ENCODE results near the gene TCP11L2. TPM values are rescaled to one million over a fixed set of nuclear protein-coding genes. Genes with fewer than 3 reads are reported as not detected.
A peak's percentile ranks its signal among the peaks of the same experiment; 100 is the strongest.
"Not testable (repeated sequence)": the region's sequence is repeated elsewhere in the genome, so short reads cannot be mapped to it uniquely, and the experiment has no call there.

TCP11L2 gene
- total and polyA plus RNA-seq, 4 experiments from 2014 or later: 21.7 to 186 (median 110) TPM

DNA sequence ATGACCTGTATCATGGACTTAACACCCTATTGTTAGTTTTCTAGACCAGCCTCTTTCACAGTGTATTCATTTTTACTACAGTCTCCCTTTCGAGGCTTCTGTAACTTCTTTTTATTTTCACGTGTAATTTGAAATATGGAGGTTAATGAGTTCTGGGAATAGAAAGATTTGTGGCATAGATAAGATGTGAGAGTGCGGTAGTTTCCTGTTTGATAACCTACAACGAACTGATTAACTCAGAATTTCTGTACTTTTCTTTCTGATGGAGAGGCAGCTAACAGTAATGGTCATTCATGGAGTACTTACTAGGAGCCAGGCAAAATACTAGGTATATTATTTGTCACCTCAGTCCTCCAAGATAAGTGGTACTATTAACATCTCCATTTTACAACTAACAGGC is 76.3 kb downstream of the TCP11L2 start:
- Histone ChIP-seq H3K4me1 (ENCODE audit: insufficient read depth, low read length) (peaks cover 12% of the 10 kb centered on the region), H3K4me3 (ENCODE audit: low read length in 2 of 2) (no peak overlapping the region), H3K27ac (ENCODE audit: low read depth, low read length) (no peak overlapping the region), H3K9me3 (ENCODE audit: control insufficient read depth in 1 of 2, low read length in 2 of 2) (no peaks in the 10 kb centered on the region), H3K36me3 (ENCODE audit: insufficient read depth, low read length) (no peaks in the 10 kb centered on the region), H3K27me3 (ENCODE audit: insufficient read depth, low read length) (no peaks in the 10 kb centered on the region)
- no peaks in the 10 kb centered on the region for H3K27me3 Mint-ChIP-seq
- H3K36me3 Mint-ChIP-seq: peaks cover 52 to 58% of the 10 kb centered on the region in 2 donors
- no peak for DNase-seq
- ChIA-PET CTCF (ENCODE audit: partially characterized antibody) (interaction anchor here (1.7 to 2.2 kb wide), 3 partner anchors 10 to 155 kb away, joined by 6 to 9 read pairs (median 6); partner anchors contain the start of gene POLR3B), POLR2A (ENCODE audit: partially characterized antibody) (no interaction called here)
- peak overlapping the region in 5 of 7 donors; percentile 1 to 85 (median 47) for H3K27ac Mint-ChIP-seq
- H3K9me3 Mint-ChIP-seq: peaks cover 0 to 12% (median 0%) of the 10 kb centered on the region in 8 donors
- H3K4me3 Mint-ChIP-seq: peak overlapping the region in 5 of 8 donors; percentile 18 to 72 (median 44)
- peaks cover 11 to 22% (median 14%) of the 10 kb centered on the region in 4 donors for H3K4me1 Mint-ChIP-seq
- intact Hi-C loops (cut with micrococcal nuclease): no loop called here

GRCh38 chr12:106380954-106381353 is 78.4 kb downstream of the TCP11L2 start:
- Histone ChIP-seq H3K4me1 (ENCODE audit: insufficient read depth, low read length) (peaks cover 12% of the 10 kb centered on the region), H3K9me3 (ENCODE audit: control insufficient read depth in 1 of 2, low read length in 2 of 2) (no peaks in the 10 kb centered on the region), H3K27me3 (ENCODE audit: insufficient read depth, low read length) (no peaks in the 10 kb centered on the region), H3K4me3 (ENCODE audit: low read length in 2 of 2) (no peak overlapping the region), H3K27ac (ENCODE audit: low read depth, low read length) (no peak overlapping the region), H3K36me3 (ENCODE audit: insufficient read depth, low read length) (no peaks in the 10 kb centered on the region)
- peaks cover 11 to 22% (median 14%) of the 10 kb centered on the region in 4 donors for H3K4me1 Mint-ChIP-seq
- peaks cover 43 to 44% of the 10 kb centered on the region in 2 donors for H3K36me3 Mint-ChIP-seq
- POLR2A ChIA-PET (ENCODE audit: partially characterized antibody): interaction anchor here (1.5 kb wide), 1 partner anchor 24 kb away, joined by 4 read pairs; the partner anchor contains the start of gene POLR3B
- intact Hi-C loops (cut with micrococcal nuclease): no loop called here
- H3K4me3 Mint-ChIP-seq: no peak overlapping the region
- H3K27me3 Mint-ChIP-seq: no peaks in the 10 kb centered on the region
- CTCF ChIA-PET (ENCODE audit: partially characterized antibody): no interaction called here
- no peak for DNase-seq
- no peak overlapping the region for H3K27ac Mint-ChIP-seq
- peaks cover 0 to 4% (median 0%) of the 10 kb centered on the region in 8 donors for H3K9me3 Mint-ChIP-seq

DNA sequence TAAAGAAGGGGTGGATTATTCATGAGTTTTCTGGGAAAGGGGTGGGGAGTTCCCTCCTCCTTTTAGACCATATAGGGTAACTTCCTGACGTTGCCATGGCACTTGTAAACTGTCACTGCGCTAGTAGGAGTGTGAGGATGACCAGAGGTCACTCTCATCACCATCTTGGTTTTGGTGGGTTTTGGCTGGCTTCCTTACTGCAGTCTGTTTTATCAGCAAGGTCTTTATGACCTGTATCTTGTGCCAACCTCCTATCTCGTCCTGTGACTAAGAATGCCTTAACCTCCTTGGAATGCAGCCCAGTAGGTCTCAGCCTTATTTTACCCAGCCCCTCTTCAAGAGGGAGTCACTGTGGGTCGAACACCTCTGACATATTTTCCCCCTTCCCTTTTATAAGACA is 79.3 kb downstream of the TCP11L2 start:
- peak overlapping the region in 1 of 7 donors; percentile 37 for H3K27ac Mint-ChIP-seq
- POLR2A ChIA-PET (ENCODE audit: partially characterized antibody); intact Hi-C loops (cut with micrococcal nuclease): not testable (repeated sequence)

GRCh38 chr12:106386813-106387535 is 84.4 kb downstream of the TCP11L2 start:
- no peak overlapping the region for H3K27ac Mint-ChIP-seq
- no peaks in the 10 kb centered on the region for H3K27me3 Mint-ChIP-seq
- ChIA-PET CTCF (ENCODE audit: partially characterized antibody) (interaction anchor here (0.6 to 7.0 kb wide), 6 partner anchors 17 to 718 kb away, joined by 3 to 54 read pairs (median 8); no protein-coding TSS in a partner anchor), POLR2A (ENCODE audit: partially characterized antibody) (no interaction called here)
- peaks cover 19 to 35% of the 10 kb centered on the region in 2 donors for H3K36me3 Mint-ChIP-seq
- no peaks in the 10 kb centered on the region for H3K36me3 ChIP-seq (ENCODE audit: insufficient read depth, low read length)
- no peak overlapping the region for H3K27ac ChIP-seq (ENCODE audit: low read depth, low read length)
- no peaks in the 10 kb centered on the region for H3K9me3 ChIP-seq (ENCODE audit: control insufficient read depth in 1 of 2, low read length in 2 of 2)
- H3K4me1 ChIP-seq (ENCODE audit: insufficient read depth, low read length): no peaks in the 10 kb centered on the region
- H3K4me1 Mint-ChIP-seq: peaks cover 0 to 4% (median 0%) of the 10 kb centered on the region in 4 donors
- no peaks in the 10 kb centered on the region for H3K27me3 ChIP-seq (ENCODE audit: insufficient read depth, low read length)
- no peak overlapping the region for H3K4me3 ChIP-seq (ENCODE audit: low read length in 2 of 2)
- no peak for DNase-seq
- no peak overlapping the region for H3K4me3 Mint-ChIP-seq
- H3K9me3 Mint-ChIP-seq: peaks cover 0 to 4% (median 0%) of the 10 kb centered on the region in 8 donors
- intact Hi-C loops (cut with micrococcal nuclease): loop anchor here (1.0 kb wide), 3 partner anchors 454 to 717 kb away; no protein-coding TSS in a partner anchor

More for the DNA sequence above, 79.3 kb downstream of the TCP11L2 start:
- Mint-ChIP-seq H3K36me3 (peaks cover 36 to 37% of the 10 kb centered on the region in 2 donors), H3K4me1 (peaks cover 11 to 22% (median 14%) of the 10 kb centered on the region in 4 donors)
- not testable (repeated sequence) for H3K36me3 ChIP-seq (ENCODE audit: insufficient read depth, low read length); H3K27me3 ChIP-seq (ENCODE audit: insufficient read depth, low read length); H3K27me3 Mint-ChIP-seq; H3K4me3 ChIP-seq (ENCODE audit: low read length in 2 of 2); DNase-seq; H3K9me3 Mint-ChIP-seq; H3K9me3 ChIP-seq (ENCODE audit: control insufficient read depth in 1 of 2, low read length in 2 of 2); H3K27ac ChIP-seq (ENCODE audit: low read depth, low read length); H3K4me3 Mint-ChIP-seq
- peaks cover 12% of the 10 kb centered on the region for H3K4me1 ChIP-seq (ENCODE audit: insufficient read depth, low read length)
- CTCF ChIA-PET (ENCODE audit: partially characterized antibody): interaction anchor here (1.3 to 1.8 kb wide), 2 partner anchors 460 to 538 kb away, joined by 4 to 5 read pairs; no protein-coding TSS in a partner anchor

DNA sequence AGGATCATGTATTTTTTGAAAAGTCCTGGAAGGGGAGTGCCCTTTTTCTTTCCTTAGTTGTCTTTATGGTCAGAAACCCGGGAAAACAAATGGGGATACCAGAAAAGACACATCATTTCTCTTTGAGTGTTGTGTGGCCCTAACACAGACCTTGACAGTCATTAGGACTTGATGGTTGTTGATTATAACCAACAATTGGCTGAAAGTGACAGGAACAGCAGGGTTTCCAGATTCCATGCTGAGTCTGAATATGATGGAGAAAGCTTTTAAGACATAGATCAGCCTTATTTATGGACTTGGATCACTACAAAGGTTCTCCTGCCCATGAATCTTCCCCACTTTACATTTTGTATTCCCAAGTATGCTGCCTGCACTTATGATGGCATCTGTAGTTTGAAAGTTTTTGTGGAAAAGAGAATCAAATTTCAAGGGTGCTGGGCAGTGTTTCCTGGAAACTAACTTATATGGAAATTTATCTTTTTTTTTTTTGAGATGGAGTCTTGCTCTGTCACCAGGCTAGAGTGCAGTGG is 85.4 kb downstream of the TCP11L2 start:
- ChIA-PET CTCF (ENCODE audit: partially characterized antibody) (interaction anchor here (2.1 to 7.0 kb wide), 5 partner anchors 9 to 717 kb away, joined by 5 to 54 read pairs (median 13); no protein-coding TSS in a partner anchor), POLR2A (ENCODE audit: partially characterized antibody) (no interaction called here)
- peaks cover 17 to 28% of the 10 kb centered on the region in 2 donors for H3K36me3 Mint-ChIP-seq
- Histone ChIP-seq H3K9me3 (ENCODE audit: control insufficient read depth in 1 of 2, low read length in 2 of 2) (no peaks in the 10 kb centered on the region), H3K4me1 (ENCODE audit: insufficient read depth, low read length) (no peaks in the 10 kb centered on the region), H3K27ac (ENCODE audit: low read depth, low read length) (no peak overlapping the region), H3K4me3 (ENCODE audit: low read length in 2 of 2) (no peak overlapping the region), H3K36me3 (ENCODE audit: insufficient read depth, low read length) (peaks cover 3% of the 10 kb centered on the region), H3K27me3 (ENCODE audit: insufficient read depth, low read length) (no peaks in the 10 kb centered on the region)
- no peak overlapping the region for H3K27ac Mint-ChIP-seq
- intact Hi-C loops (cut with micrococcal nuclease): no loop called here
- H3K4me1 Mint-ChIP-seq: peaks cover 0 to 4% (median 0%) of the 10 kb centered on the region in 4 donors
- peaks cover 0 to under 1% (median 0%) of the 10 kb centered on the region in 8 donors for H3K9me3 Mint-ChIP-seq
- no peak for DNase-seq
- no peak overlapping the region for H3K4me3 Mint-ChIP-seq
- H3K27me3 Mint-ChIP-seq: no peaks in the 10 kb centered on the region

DNA sequence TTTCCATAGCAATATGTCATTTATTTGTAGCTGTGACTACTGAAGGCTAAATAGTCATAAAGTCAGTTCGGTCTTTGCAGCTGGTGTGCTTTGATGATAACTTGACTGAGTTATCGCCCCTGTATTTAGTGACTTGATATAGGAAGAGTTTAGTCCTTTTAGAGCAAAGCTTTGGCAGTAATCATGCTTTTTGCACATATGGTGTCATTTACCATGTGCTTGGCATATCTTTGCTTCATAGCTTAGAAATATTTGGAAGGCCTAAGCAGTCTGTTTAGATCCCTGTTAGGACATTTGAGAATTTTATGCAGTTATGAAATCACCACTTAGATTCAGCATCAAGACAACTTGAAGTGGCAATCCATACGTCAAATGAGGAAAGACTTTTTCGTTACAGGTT is 86.6 kb downstream of the TCP11L2 start:
- Histone ChIP-seq H3K4me1 (ENCODE audit: insufficient read depth, low read length) (no peaks in the 10 kb centered on the region), H3K27ac (ENCODE audit: low read depth, low read length) (no peak overlapping the region), H3K36me3 (ENCODE audit: insufficient read depth, low read length) (peaks cover 10% of the 10 kb centered on the region), H3K9me3 (ENCODE audit: control insufficient read depth in 1 of 2, low read length in 2 of 2) (no peaks in the 10 kb centered on the region), H3K27me3 (ENCODE audit: insufficient read depth, low read length) (no peaks in the 10 kb centered on the region), H3K4me3 (ENCODE audit: low read length in 2 of 2) (no peak overlapping the region)
- ChIA-PET CTCF (ENCODE audit: partially characterized antibody) (interaction anchor here (2.1 to 7.0 kb wide), 4 partner anchors 10 to 531 kb away, joined by 5 to 54 read pairs (median 23); no protein-coding TSS in a partner anchor), POLR2A (ENCODE audit: partially characterized antibody) (no interaction called here)
- H3K27me3 Mint-ChIP-seq: no peaks in the 10 kb centered on the region
- H3K9me3 Mint-ChIP-seq: no peaks in the 10 kb centered on the region
- no peak for DNase-seq
- no peaks in the 10 kb centered on the region for H3K4me1 Mint-ChIP-seq
- H3K27ac Mint-ChIP-seq: no peak overlapping the region
- no peak overlapping the region for H3K4me3 Mint-ChIP-seq
- intact Hi-C loops (cut with micrococcal nuclease): no loop called here
- peaks cover 17 to 35% of the 10 kb centered on the region in 2 donors for H3K36me3 Mint-ChIP-seq

DNA sequence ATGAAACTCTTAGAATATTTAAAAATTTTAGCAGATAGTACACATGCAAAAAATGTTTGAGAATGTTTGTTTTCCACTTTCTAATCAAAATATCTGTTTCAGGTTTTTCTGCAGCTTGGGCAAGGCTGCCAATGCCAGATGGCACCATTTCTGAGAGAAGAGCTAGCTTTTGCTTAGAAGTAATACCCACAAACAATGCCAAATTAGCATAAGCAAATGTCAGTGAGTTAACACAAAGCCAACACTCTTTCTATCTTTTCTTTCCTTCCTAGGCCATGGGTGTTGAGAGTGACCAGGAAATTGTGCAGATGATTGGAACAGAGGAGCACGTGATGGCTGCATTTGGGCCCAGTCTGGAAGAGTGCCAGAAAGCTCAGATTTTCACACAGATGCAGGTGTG is 90.2 kb downstream of the TCP11L2 start:
- H3K4me3 ChIP-seq (ENCODE audit: low read length in 2 of 2): no peak overlapping the region
- ChIA-PET POLR2A (ENCODE audit: partially characterized antibody) (no interaction called here), CTCF (ENCODE audit: partially characterized antibody) (interaction anchor here (1.0 kb wide), 1 partner anchor 9 kb away, joined by 3 read pairs; no protein-coding TSS in a partner anchor)
- H3K9me3 ChIP-seq (ENCODE audit: control insufficient read depth in 1 of 2, low read length in 2 of 2): no peaks in the 10 kb centered on the region
- Mint-ChIP-seq H3K27me3 (no peaks in the 10 kb centered on the region), H3K9me3 (no peaks in the 10 kb centered on the region), H3K36me3 (peaks cover 43 to 65% of the 10 kb centered on the region in 2 donors), H3K27ac (no peak overlapping the region), H3K4me3 (no peak overlapping the region), H3K4me1 (no peaks in the 10 kb centered on the region)
- peaks cover 17% of the 10 kb centered on the region for H3K36me3 ChIP-seq (ENCODE audit: insufficient read depth, low read length)
- no peak for DNase-seq
- intact Hi-C loops (cut with micrococcal nuclease): no loop called here
- H3K27ac ChIP-seq (ENCODE audit: low read depth, low read length): no peak overlapping the region
- no peaks in the 10 kb centered on the region for H3K27me3 ChIP-seq (ENCODE audit: insufficient read depth, low read length)
- H3K4me1 ChIP-seq (ENCODE audit: insufficient read depth, low read length): no peaks in the 10 kb centered on the region

All from CD4-positive, alpha-beta memory T cell (primary cell).